ENCODE measurements around the gene FSD1. TPM values are rescaled to one million over a fixed set of nuclear protein-coding genes. Genes with fewer than 3 reads are reported as not detected.
"Not testable (repeated sequence)": the region's sequence is repeated elsewhere in the genome, so short reads cannot be mapped to it uniquely, and the experiment has no call there.

The FSD1 gene
- total RNA-seq, 4 donors from 2014 or later, result 0.67 TPM; not detected in 3

DNA sequence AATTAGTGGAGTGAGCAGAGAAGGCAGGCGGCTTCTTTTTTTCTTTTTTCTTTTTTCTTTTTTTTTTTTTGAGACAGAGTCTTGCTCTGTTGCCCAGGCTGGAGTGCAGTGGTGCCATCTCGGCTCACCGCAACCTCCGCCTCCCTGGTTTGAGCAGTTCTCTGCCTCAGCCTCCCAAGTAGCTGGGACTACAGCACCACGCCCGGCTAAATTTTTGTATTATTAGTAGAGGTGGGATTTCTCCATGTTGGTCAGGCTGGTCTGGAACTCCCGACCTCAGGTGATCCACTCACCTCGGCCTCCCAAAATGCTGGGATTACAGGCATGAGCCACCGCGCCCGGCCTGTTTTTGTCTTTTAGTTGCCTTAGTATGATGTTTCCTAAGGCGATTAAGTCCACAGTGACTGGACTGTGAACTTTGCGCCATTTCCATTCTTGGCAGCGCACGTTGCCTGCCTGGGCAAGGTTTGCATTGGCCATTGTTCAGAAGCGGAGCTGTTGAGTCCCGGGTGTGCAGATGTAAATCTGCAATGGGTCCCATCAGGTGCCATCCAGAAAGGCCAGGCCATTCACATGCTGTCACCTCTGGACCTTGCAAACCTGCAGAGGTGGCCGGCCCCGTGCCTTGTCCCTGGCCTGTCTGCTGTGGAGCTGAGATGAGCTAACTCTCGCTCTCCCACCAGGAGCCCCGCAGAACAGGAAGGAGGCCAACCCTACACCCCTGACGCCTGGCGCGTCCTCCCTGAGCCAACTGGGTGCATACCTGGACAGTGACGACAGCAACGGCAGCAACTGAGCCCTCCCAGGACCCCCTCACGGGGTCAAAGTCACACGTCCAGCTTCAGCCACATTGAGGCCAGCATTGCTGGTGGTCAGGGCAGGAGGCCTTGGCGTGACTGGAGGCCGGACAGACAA lies 36.2 kb upstream of the FSD1 start:
- whole genome bisulfite sequencing, 2 donors (ENCODE audit: low coverage in 1 of 2), result 79% methylated on average over 6 to 15 of the region's 30 CpGs
- Histone ChIP-seq H3K9me3 (peaks cover 0 to 5% (median 0%) of the 10 kb centered on the region in 3 donors), H3K27me3 (no peaks in the 10 kb centered on the region), H3K4me1 (peaks cover 0 to 9% (median 0%) of the 10 kb centered on the region in 3 donors), H3K4me3 (no peak overlapping the region), H3K36me3 (peaks cover 0 to 95% of the 10 kb centered on the region in 2 donors), H3K27ac (no peak overlapping the region)
- TF ChIP-seq, protein P1, sequence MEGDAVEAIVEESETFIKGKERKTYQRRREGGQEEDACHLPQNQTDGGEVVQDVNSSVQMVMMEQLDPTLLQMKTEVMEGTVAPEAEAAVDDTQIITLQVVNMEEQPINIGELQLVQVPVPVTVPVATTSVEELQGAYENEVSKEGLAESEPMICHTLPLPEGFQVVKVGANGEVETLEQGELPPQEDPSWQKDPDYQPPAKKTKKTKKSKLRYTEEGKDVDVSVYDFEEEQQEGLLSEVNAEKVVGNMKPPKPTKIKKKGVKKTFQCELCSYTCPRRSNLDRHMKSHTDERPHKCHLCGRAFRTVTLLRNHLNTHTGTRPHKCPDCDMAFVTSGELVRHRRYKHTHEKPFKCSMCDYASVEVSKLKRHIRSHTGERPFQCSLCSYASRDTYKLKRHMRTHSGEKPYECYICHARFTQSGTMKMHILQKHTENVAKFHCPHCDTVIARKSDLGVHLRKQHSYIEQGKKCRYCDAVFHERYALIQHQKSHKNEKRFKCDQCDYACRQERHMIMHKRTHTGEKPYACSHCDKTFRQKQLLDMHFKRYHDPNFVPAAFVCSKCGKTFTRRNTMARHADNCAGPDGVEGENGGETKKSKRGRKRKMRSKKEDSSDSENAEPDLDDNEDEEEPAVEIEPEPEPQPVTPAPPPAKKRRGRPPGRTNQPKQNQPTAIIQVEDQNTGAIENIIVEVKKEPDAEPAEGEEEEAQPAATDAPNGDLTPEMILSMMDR (IDR thresholded peaks at IDR 0.05), result no peak
- TF ChIP-seq POLR2AphosphoS5 (IDR thresholded peaks at IDR 0.05) (no peak), POLR2A (IDR thresholded peaks at IDR 0.05) (no peak), EP300 (IDR thresholded peaks at IDR 0.05) (no peak)
- ATAC-seq, result no peak

DNA sequence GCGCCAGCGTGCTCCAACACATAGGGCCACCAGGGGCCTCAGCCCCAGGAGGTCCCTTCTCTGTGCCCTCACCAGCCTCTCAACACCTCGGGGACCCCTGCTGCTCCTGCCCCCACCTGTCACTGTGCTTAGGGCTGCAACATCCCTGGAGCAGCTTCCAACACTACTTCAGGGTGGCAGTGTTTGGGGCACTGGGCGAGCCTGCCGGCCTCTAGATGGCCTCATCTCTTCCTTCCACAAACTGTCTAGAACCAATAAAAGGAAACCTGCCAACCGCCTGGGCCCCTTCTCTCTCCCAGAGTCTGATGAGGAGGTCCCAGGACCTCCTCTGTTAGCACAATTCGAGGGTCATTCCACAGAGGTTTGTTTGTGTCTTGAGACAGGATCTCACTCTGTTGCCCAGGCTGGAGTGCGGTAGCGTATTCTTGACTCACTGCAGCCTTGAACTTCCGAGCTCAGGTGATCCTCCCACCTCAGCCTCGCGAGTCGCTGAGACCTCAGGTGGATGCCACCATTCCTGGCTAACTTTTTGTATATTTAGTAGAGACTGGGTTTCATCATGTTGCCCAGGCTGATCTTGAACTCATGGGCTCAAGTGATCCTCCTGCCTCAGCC lies 35.5 kb upstream of the FSD1 start:
- Histone ChIP-seq H3K36me3 (peaks cover 0 to 91% of the 10 kb centered on the region in 2 donors), H3K4me1 (peaks cover 0 to 9% (median 0%) of the 10 kb centered on the region in 3 donors), H3K4me3 (no peak overlapping the region), H3K27ac (no peak overlapping the region), H3K27me3 (no peaks in the 10 kb centered on the region), H3K9me3 (peaks cover 0 to 5% (median 0%) of the 10 kb centered on the region in 3 donors)
- TF ChIP-seq POLR2AphosphoS5 (IDR thresholded peaks at IDR 0.05), result no peak
- TF ChIP-seq, protein P1 (IDR thresholded peaks at IDR 0.05), result no peak
- WGBS, 2 donors (ENCODE audit: low coverage in 1 of 2), result 79 to 86% methylated on average over 2 to 9 of the region's 13 CpGs
- ATAC-seq, result no peak

DNA sequence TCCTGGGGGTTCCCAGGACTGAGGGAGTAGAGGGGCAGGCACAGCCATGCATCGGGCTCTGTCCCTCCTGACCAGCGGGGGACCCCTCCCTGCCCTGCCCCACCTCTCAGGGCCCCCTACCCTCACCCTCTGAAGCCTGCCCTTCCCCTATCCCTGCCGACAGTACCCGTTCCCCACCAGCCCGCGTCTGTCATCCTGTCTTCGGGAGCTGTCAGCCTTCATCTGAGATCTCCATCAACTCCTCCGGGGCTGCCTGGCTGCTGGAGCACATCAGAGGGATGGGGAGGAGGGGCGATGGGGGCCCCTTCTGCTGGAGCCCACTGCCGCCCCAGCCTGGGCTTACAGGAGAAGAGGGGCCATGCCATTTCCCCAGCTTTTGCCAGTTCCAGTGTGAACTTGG lies 31.5 kb upstream of the FSD1 start:
- Histone ChIP-seq H3K4me1 (peaks cover 0 to 9% (median 0%) of the 10 kb centered on the region in 3 donors), H3K4me3 (no peak overlapping the region), H3K9me3 (peaks cover 0 to 5% (median 0%) of the 10 kb centered on the region in 3 donors), H3K27me3 (peaks cover 9% of the 10 kb centered on the region), H3K36me3 (peaks cover 0 to 53% of the 10 kb centered on the region in 2 donors), H3K27ac (no peak overlapping the region)
- 62% methylated on average over 7 of the region's 10 CpGs; no CpG with 5 or more reads in 1 of the 2 donors for WGBS, 2 donors (ENCODE audit: low coverage in 1 of 2)
- no peak for TF ChIP-seq POLR2A (IDR thresholded peaks at IDR 0.05)
- TF ChIP-seq, protein P1 (IDR thresholded peaks at IDR 0.05), result no peak
- TF ChIP-seq EP300 (IDR thresholded peaks at IDR 0.05), result no peak
- no peak for TF ChIP-seq POLR2AphosphoS5 (IDR thresholded peaks at IDR 0.05)
- ATAC-seq, result no peak

DNA sequence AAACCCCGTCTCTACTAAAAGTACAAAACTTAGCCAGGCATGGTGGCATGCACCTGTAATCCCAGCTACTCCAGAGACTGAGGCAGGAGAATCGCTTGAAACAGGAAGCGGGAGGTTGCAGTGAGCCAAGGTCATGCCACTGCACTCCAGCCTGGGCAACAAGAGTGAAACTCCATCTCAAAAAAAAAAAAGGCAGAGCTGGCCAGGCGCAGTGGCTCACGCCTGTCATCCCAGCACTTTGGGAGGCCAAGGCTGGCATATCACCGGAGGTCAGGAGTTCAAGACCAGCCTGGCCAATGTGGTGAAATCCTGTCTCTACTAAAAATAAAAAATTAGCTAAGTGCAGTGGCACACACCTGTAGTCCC lies 30.1 kb upstream of the FSD1 start:
- ATAC-seq, H3K4me3 ChIP-seq, H3K27ac ChIP-seq, H3K9me3 ChIP-seq: not testable (repeated sequence)
- Histone ChIP-seq H3K4me1 (peaks cover 0 to 19% (median 4%) of the 10 kb centered on the region in 3 donors), H3K36me3 (peaks cover 0 to 40% of the 10 kb centered on the region in 2 donors), H3K27me3 (peaks cover 23% of the 10 kb centered on the region)
- WGBS, 2 donors (ENCODE audit: low coverage in 1 of 2), result 77 to 83% methylated on average over 3 to 5 of the region's 6 CpGs

DNA sequence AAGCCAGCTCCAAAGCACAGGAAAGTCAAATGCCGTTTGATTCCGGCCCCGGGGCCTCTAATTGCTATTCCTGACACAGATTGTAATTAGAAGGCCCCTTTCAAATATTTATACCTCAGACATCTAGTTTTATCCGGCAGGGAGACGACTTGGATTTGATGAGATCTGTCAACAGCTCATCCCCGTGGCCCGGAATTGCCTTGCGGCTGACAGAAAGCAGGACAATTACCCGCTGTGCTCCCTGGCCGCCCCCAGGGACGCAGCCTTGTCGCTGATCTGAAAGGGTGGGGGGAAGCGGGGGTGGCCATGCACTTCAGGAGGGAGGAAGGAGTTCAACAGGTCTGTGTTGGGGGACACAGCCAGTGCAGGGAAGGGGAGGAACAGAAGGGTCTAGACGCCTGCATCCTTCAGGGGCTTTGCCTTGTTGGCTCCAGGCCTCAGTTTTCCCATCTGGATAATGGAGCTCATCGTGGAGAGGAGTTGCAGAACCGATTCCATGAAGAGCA lies 27.2 kb upstream of the FSD1 start:
- Histone ChIP-seq H3K27ac (no peak overlapping the region), H3K9me3 (peaks cover 0 to 1% (median 0%) of the 10 kb centered on the region in 3 donors), H3K4me1 (peaks cover 0 to 19% (median 9%) of the 10 kb centered on the region in 3 donors), H3K27me3 (peaks cover 53% of the 10 kb centered on the region), H3K36me3 (peaks cover 0 to 11% of the 10 kb centered on the region in 2 donors), H3K4me3 (no peak overlapping the region)
- TF ChIP-seq EP300 (IDR thresholded peaks at IDR 0.05) (no peak), POLR2A (IDR thresholded peaks at IDR 0.05) (no peak)
- TF ChIP-seq, protein P1 (IDR thresholded peaks at IDR 0.05), result no peak
- no peak for ATAC-seq
- 43 to 44% methylated on average over 5 to 10 of the region's 16 CpGs for WGBS, 2 donors (ENCODE audit: low coverage in 1 of 2)
